Vagina (tissue), 2 donors: Measurements from ENCODE around the gene PSMB1.

Source experiments
- POLR2A ChIP-seq, 2 donors: fragments of 450-650 bp; IDR thresholded peaks; one replicate each; pipeline ENCODE4 v1.6.1; 2017; ENCODE audit warnings: antibody characterized with exemption in 2 of 2, mild to moderate bottlenecking in 2 of 2, moderate library complexity in 2 of 2
- POLR2AphosphoS5 ChIP-seq, 2 donors: sonication (generic); formaldehyde crosslinking; IDR thresholded peaks; one replicate each; pipeline ENCODE4 v1.9.0; 2017; ENCODE audit warnings: antibody characterized with exemption in 2 of 2, mild to moderate bottlenecking in 2 of 2, low read depth in 1 of 2; ENCODE audit not compliant: insufficient read depth in 1 of 2
- TF ChIP-seq, protein P1 (sequence below), 3 experiments: fragments of 450-650 bp in 2 of 3; fragments of 200-600 bp in 1 of 3; sonication (generic) in 1 of 3; IDR thresholded peaks; one replicate each; pipeline ENCODE4 v1.5.1; 2017 to 2019; ENCODE audit warnings: antibody characterized with exemption in 3 of 3, mild to moderate bottlenecking in 2 of 3, moderate library complexity in 2 of 3

DNA sequence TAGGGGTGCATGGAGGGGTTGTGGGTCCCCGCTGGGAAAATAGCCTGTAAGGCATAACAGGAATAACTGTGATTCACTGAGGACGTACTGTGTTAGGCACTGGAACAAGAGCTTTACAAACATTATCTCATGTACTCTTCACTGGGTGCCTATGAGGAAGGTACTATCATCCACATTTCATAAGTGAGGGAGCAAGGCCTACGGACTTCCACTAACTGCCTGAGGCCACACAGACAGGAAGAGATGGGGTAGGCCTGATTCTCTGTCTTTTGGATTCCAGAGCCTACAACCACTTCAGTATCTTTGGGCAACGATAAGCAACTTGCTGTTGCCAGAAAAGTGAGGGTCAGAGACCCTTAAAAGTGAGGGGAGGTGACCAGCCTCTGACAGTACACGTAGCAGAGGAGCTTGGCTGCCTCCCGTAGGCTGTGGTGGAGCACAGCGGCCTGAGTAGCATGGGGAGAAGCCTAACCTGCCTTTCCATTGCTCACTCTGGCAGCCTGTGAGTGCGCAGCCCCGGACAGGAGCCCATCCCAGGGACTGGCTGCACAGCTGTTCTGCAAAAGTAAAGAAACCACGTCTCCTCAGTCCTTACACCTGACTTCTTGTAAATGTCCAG, 30.4 kb downstream of the PSMB1 start:
- no peak for TF ChIP-seq POLR2AphosphoS5 (IDR thresholded peaks at IDR 0.05; ENCODE audit: insufficient read depth in 1 of 2, low read depth in 1 of 2)
- TF ChIP-seq, protein P1, sequence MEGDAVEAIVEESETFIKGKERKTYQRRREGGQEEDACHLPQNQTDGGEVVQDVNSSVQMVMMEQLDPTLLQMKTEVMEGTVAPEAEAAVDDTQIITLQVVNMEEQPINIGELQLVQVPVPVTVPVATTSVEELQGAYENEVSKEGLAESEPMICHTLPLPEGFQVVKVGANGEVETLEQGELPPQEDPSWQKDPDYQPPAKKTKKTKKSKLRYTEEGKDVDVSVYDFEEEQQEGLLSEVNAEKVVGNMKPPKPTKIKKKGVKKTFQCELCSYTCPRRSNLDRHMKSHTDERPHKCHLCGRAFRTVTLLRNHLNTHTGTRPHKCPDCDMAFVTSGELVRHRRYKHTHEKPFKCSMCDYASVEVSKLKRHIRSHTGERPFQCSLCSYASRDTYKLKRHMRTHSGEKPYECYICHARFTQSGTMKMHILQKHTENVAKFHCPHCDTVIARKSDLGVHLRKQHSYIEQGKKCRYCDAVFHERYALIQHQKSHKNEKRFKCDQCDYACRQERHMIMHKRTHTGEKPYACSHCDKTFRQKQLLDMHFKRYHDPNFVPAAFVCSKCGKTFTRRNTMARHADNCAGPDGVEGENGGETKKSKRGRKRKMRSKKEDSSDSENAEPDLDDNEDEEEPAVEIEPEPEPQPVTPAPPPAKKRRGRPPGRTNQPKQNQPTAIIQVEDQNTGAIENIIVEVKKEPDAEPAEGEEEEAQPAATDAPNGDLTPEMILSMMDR (IDR thresholded peaks at IDR 0.05), result no peak
- no peak for TF ChIP-seq POLR2A (IDR thresholded peaks at IDR 0.05)
